CD4-positive, alpha-beta T cell treated with Interleukin-15 for 1 hour (primary cell): ENCODE data around the gene PRKAR1A.
A peak's percentile ranks its signal among the peaks of the same experiment; 100 is the strongest.
"Not testable (repeated sequence)": the region's sequence is repeated elsewhere in the genome, so short reads cannot be mapped to it uniquely, and the experiment has no call there.

ENCODE experiments used
- DNase-seq: peaks from one replicate; pipeline ENCODE4 v3.0.0-alpha.2; 2020

Gene PRKAR1A

GRCh38 chr17:68511671-68512246 is 471 bp upstream of the PRKAR1A start:
- peak; percentile 83 for DNase-seq

GRCh38 chr17:68512960-68513474 is 787 bp downstream of the PRKAR1A start:
- DNase-seq, result no peak

GRCh38 chr17:68513932-68514331 is 1.7 kb downstream of the PRKAR1A start:
- DNase-seq, result no peak

- DNase-seq, result no peak
Measured at GRCh38 chr17:68514831-68515635, 2.8 kb downstream of the PRKAR1A start.

GRCh38 chr17:68516732-68517131 is 4.5 kb downstream of the PRKAR1A start:
- DNase-seq, result no peak

GRCh38 chr17:68517605-68518004 is 5.4 kb downstream of the PRKAR1A start:
- not testable (repeated sequence) for DNase-seq

GRCh38 chr17:68518063-68518815 is 6.0 kb downstream of the PRKAR1A start:
- DNase-seq, result no peak

GRCh38 chr17:68519051-68519450 is 6.8 kb downstream of the PRKAR1A start:
- DNase-seq, result not testable (repeated sequence)

- no peak for DNase-seq
Measured at GRCh38 chr17:68519911-68520310, 7.7 kb downstream of the PRKAR1A start.

- DNase-seq, result no peak
Measured at GRCh38 chr17:68522266-68522665, 10.0 kb downstream of the PRKAR1A start.

- DNase-seq, result no peak
Measured at GRCh38 chr17:68526548-68526947, 14.3 kb downstream of the PRKAR1A start.

GRCh38 chr17:68527314-68527713 is 15.1 kb downstream of the PRKAR1A start:
- DNase-seq, result no peak

GRCh38 chr17:68531252-68531651 is 19.0 kb downstream of the PRKAR1A start:
- DNase-seq, result no peak

- no peak for DNase-seq
Measured at GRCh38 chr17:68532826-68533225, 20.6 kb downstream of the PRKAR1A start.

GRCh38 chr17:68533887-68534694 is 21.9 kb downstream of the PRKAR1A start:
- no peak for DNase-seq

- DNase-seq, result no peak
Measured at GRCh38 chr17:68534695-68535088, 22.5 kb downstream of the PRKAR1A start.

- no peak for DNase-seq
Measured at GRCh38 chr17:68535922-68536321, 23.7 kb downstream of the PRKAR1A start.

- no peak for DNase-seq
Measured at GRCh38 chr17:68539548-68540467, 27.6 kb downstream of the PRKAR1A start.

GRCh38 chr17:68540981-68541380 is 28.8 kb downstream of the PRKAR1A start:
- no peak for DNase-seq

- no peak for DNase-seq
Measured at GRCh38 chr17:68541816-68542215, 29.6 kb downstream of the PRKAR1A start.

GRCh38 chr17:68542698-68543463 is 30.7 kb downstream of the PRKAR1A start:
- DNase-seq, result no peak
